Neural progenitor cell (in vitro differentiated cells): Measurements from ENCODE around the gene MAVS. TPM values are rescaled to one million over a fixed set of nuclear protein-coding genes. Genes with fewer than 3 reads are reported as not detected.

Source experiments
- DNase-seq: peaks from one replicate; pipeline ENCODE4 v3.0.0-alpha.2; 2016; ENCODE audit warnings: low spot score
- H2AFZ ChIP-seq: fragments of 200-600 bp; sonication (generic); replicated peaks from 2 replicates; pipeline ENCODE4 v1.6.1; 2016; ENCODE audit warnings: antibody characterized with exemption
- H3F3A ChIP-seq: fragments of 200-600 bp; sonication (generic); 2 replicates; pipeline ENCODE4 v1.6.1; 2016; ENCODE audit warnings: antibody characterized with exemption, low read depth
- H3K27ac ChIP-seq: fragments of 200-600 bp; sonication (generic); 2 replicates; pipeline ENCODE4 v1.5.1; 2016; ENCODE audit warnings: mild to moderate bottlenecking
- H3K27me3 ChIP-seq: fragments of 200-600 bp; sonication (generic); 2 replicates; pipeline ENCODE4 v1.6.1; 2016; ENCODE audit warnings: mild to moderate bottlenecking, moderate library complexity
- H3K36me3 ChIP-seq: fragments of 200-600 bp; sonication (generic); 2 replicates; pipeline ENCODE4 v1.5.1; 2016
- H3K4me1 ChIP-seq: fragments of 200-600 bp; sonication (generic); 2 replicates; pipeline ENCODE4 v1.6.1; 2016; ENCODE audit warnings: mixed run types
- H3K4me2 ChIP-seq: fragments of 200-600 bp; sonication (generic); 2 replicates; pipeline ENCODE4 v1.6.1; 2016
- H3K4me3 ChIP-seq: fragments of 200-600 bp; sonication (generic); 2 replicates; pipeline ENCODE4 v1.5.1; 2016
- H3K79me2 ChIP-seq: fragments of 200-600 bp; sonication (generic); 2 replicates; pipeline ENCODE4 v1.6.1; 2016; ENCODE audit warnings: low read depth
- H3K9ac ChIP-seq: fragments of 200-600 bp; sonication (generic); 2 replicates; pipeline ENCODE4 v1.6.1; 2016
- H3K9me3 ChIP-seq: fragments of 200-600 bp; sonication (generic); 2 replicates; pipeline ENCODE4 v1.5.1; 2016; ENCODE audit warnings: low read depth
- H4K20me1 ChIP-seq: fragments of 200-600 bp; sonication (generic); 2 replicates; pipeline ENCODE4 v1.6.1; 2016; ENCODE audit warnings: low read depth
- H3K27ac Mint-ChIP-seq: 3 replicates; pipeline ENCODE4 v1.8.0; 2021; ENCODE audit warnings: mixed read lengths
- H3K27me3 Mint-ChIP-seq: 2 replicates; pipeline ENCODE4 v1.8.0; 2022; ENCODE audit warnings: low read depth, mild to moderate bottlenecking, inconsistent platforms, moderate library complexity, mixed read lengths; ENCODE audit not compliant: insufficient read depth
- H3K36me3 Mint-ChIP-seq: 3 replicates; pipeline ENCODE4 v1.8.0; 2021; ENCODE audit warnings: mixed read lengths
- H3K4me1 Mint-ChIP-seq: 3 replicates; pipeline ENCODE4 v1.8.0; 2021; ENCODE audit warnings: mixed read lengths
- H3K4me3 Mint-ChIP-seq: 3 replicates; pipeline ENCODE4 v1.8.0; 2021; ENCODE audit warnings: mild to moderate bottlenecking, moderate library complexity, mixed read lengths
- H3K9me3 Mint-ChIP-seq: 3 replicates; pipeline ENCODE4 v1.8.0; 2020; ENCODE audit warnings: mixed read lengths
- CTCF ChIP-seq: fragments of 200-600 bp; sonication (generic); IDR thresholded peaks from 2 replicates; pipeline ENCODE4 v1.5.1; 2017; ENCODE audit warnings: antibody characterized with exemption, mild to moderate bottlenecking
- EZH2 ChIP-seq: fragments of 200-600 bp; sonication (generic); IDR thresholded peaks from 2 replicates; pipeline ENCODE4 v1.6.1; 2017; ENCODE audit warnings: antibody characterized with exemption, mild to moderate bottlenecking, moderate library complexity
- EZH2phosphoT487 ChIP-seq: fragments of 200-600 bp; sonication (generic); IDR thresholded peaks from 2 replicates; pipeline ENCODE4 v1.6.1; 2017; ENCODE audit warnings: antibody characterized with exemption
- total RNA-seq: library from RNA; depleted of rRNA; stranded (reverse); fragments of >200 nt; gene quantifications from 2 replicates; pipeline ENCODE4 v1.2.3, GENCODE V29; 2015; ENCODE audit warnings: low replicate concordance

Gene MAVS
- total RNA-seq, 1 donor from 2014 or later, result 14.1 TPM

GRCh38 chr20:3798373-3798768 is 48.3 kb upstream of the MAVS start:
- H3K4me2 ChIP-seq, result no peak overlapping the region
- peaks cover 9% of the 10 kb centered on the region for H4K20me1 ChIP-seq
- peaks cover 22% of the 10 kb centered on the region for H3K27me3 ChIP-seq
- H3K4me1 ChIP-seq, result peaks cover 28% of the 10 kb centered on the region
- no peak overlapping the region for H3K4me3 ChIP-seq
- Mint-ChIP-seq H3K27ac (peak overlapping the region; percentile 79), H3K9me3 (no peaks in the 10 kb centered on the region), H3K36me3 (peaks cover 20% of the 10 kb centered on the region), H3K27me3 (peaks cover 17% of the 10 kb centered on the region), H3K4me3 (peak overlapping the region; percentile 92), H3K4me1 (peaks cover 58% of the 10 kb centered on the region)
- no peak for DNase-seq
- H3K9ac ChIP-seq, result no peak overlapping the region
- TF ChIP-seq EZH2, result no peak
- TF ChIP-seq EZH2phosphoT487, result no peak
- no peak for TF ChIP-seq CTCF
- H3K36me3 ChIP-seq, result no peaks in the 10 kb centered on the region
- H3K79me2 ChIP-seq, result no peaks in the 10 kb centered on the region
- peaks cover 30% of the 10 kb centered on the region for H3F3A ChIP-seq
- no peak overlapping the region for H3K27ac ChIP-seq
- no peak overlapping the region for H2AFZ ChIP-seq
- H3K9me3 ChIP-seq, result no peaks in the 10 kb centered on the region

- no peak overlapping the region for H2AFZ ChIP-seq
- peaks cover 30% of the 10 kb centered on the region for H3F3A ChIP-seq
- H3K79me2 ChIP-seq, result no peaks in the 10 kb centered on the region
- peaks cover 25% of the 10 kb centered on the region for H3K36me3 Mint-ChIP-seq
- H3K27me3 Mint-ChIP-seq, result peaks cover 19% of the 10 kb centered on the region
- peaks cover 58% of the 10 kb centered on the region for H3K4me1 Mint-ChIP-seq
- no peaks in the 10 kb centered on the region for H3K9me3 ChIP-seq
- peaks cover 9% of the 10 kb centered on the region for H4K20me1 ChIP-seq
- H3K27ac ChIP-seq, result no peak overlapping the region
- H3K4me3 Mint-ChIP-seq, result peak overlapping the region; percentile 92
- peaks cover 22% of the 10 kb centered on the region for H3K27me3 ChIP-seq
- no peaks in the 10 kb centered on the region for H3K9me3 Mint-ChIP-seq
- H3K36me3 ChIP-seq, result no peaks in the 10 kb centered on the region
- H3K4me1 ChIP-seq, result peaks cover 28% of the 10 kb centered on the region
- no peak overlapping the region for H3K9ac ChIP-seq
- peak overlapping the region; percentile 44 for H3K4me2 ChIP-seq
- DNase-seq, result no peak
- TF ChIP-seq CTCF (no peak), EZH2phosphoT487 (no peak), EZH2 (no peak)
- no peak overlapping the region for H3K4me3 ChIP-seq
- H3K27ac Mint-ChIP-seq, result peak overlapping the region; percentile 79
Observed at GRCh38 chr20:3798908-3799248, 47.8 kb upstream of the MAVS start.

GRCh38 chr20:3800256-3800877 is 46.3 kb upstream of the MAVS start:
- H3K27ac Mint-ChIP-seq, result peak overlapping the region; percentile 94
- Histone ChIP-seq H3K4me2 (peak overlapping the region; percentile 81), H3K36me3 (no peaks in the 10 kb centered on the region), H3K79me2 (no peaks in the 10 kb centered on the region), H3K27ac (no peak overlapping the region), H2AFZ (no peak overlapping the region), H3K4me3 (no peak overlapping the region), H3K9ac (no peak overlapping the region), H3F3A (peaks cover 30% of the 10 kb centered on the region), H3K4me1 (peaks cover 28% of the 10 kb centered on the region), H4K20me1 (peaks cover 9% of the 10 kb centered on the region), H3K27me3 (peaks cover 11% of the 10 kb centered on the region), H3K9me3 (no peaks in the 10 kb centered on the region)
- no peak for DNase-seq
- H3K4me3 Mint-ChIP-seq, result peak overlapping the region; percentile 80
- no peaks in the 10 kb centered on the region for H3K9me3 Mint-ChIP-seq
- H3K4me1 Mint-ChIP-seq, result peaks cover 57% of the 10 kb centered on the region
- H3K27me3 Mint-ChIP-seq, result peaks cover 14% of the 10 kb centered on the region
- TF ChIP-seq EZH2 (no peak), CTCF (no peak), EZH2phosphoT487 (no peak)
- peaks cover 36% of the 10 kb centered on the region for H3K36me3 Mint-ChIP-seq
